HTERT RPE-1 (cell line): ENCODE data around the gene PCBP3.
"Not testable (repeated sequence)": the region's sequence is repeated elsewhere in the genome, so short reads cannot be mapped to it uniquely, and the experiment has no call there.

Source experiments
- in situ Hi-C: fragments of 300-500 bp; cut with MboI; formaldehyde crosslinking; loops from 4 replicates; pipeline ENCODE4 v1.14.3; 2020; ENCODE audit warnings: low sequenced_read_pairs

Gene PCBP3

GRCh38 chr21:45886610-45887026 is 243.1 kb downstream of the PCBP3 start:
- in situ Hi-C loops, result no loop called here

GRCh38 chr21:45887120-45887611 is 243.6 kb downstream of the PCBP3 start:
- in situ Hi-C loops, result no loop called here

GRCh38 chr21:45887788-45888187 is 244.3 kb downstream of the PCBP3 start:
- in situ Hi-C loops, result no loop called here

- in situ Hi-C loops, result no loop called here
Observed at GRCh38 chr21:45888386-45889009, 245.0 kb downstream of the PCBP3 start.

GRCh38 chr21:45889256-45889655 is 245.7 kb downstream of the PCBP3 start:
- in situ Hi-C loops, result no loop called here

GRCh38 chr21:45889961-45890360 is 246.4 kb downstream of the PCBP3 start:
- in situ Hi-C loops, result no loop called here

- in situ Hi-C loops, result no loop called here
Observed at GRCh38 chr21:45891388-45892155, 248.0 kb downstream of the PCBP3 start.

- in situ Hi-C loops, result no loop called here
Observed at GRCh38 chr21:45892156-45892915, 248.8 kb downstream of the PCBP3 start.

GRCh38 chr21:45892916-45893739 is 249.6 kb downstream of the PCBP3 start:
- in situ Hi-C loops, result no loop called here

GRCh38 chr21:45893740-45894449 is 250.4 kb downstream of the PCBP3 start:
- in situ Hi-C loops, result no loop called here

- in situ Hi-C loops, result no loop called here
Observed at GRCh38 chr21:45894450-45894825, 250.9 kb downstream of the PCBP3 start.

GRCh38 chr21:45894906-45895777 is 251.6 kb downstream of the PCBP3 start:
- in situ Hi-C loops, result no loop called here

- in situ Hi-C loops, result no loop called here
Observed at GRCh38 chr21:45895778-45896370, 252.3 kb downstream of the PCBP3 start.

- in situ Hi-C loops, result not testable (repeated sequence)
Observed at GRCh38 chr21:45896431-45896830, 252.9 kb downstream of the PCBP3 start.

GRCh38 chr21:45897191-45898027 is 253.9 kb downstream of the PCBP3 start:
- in situ Hi-C loops, result no loop called here

GRCh38 chr21:45898028-45898350 is 254.5 kb downstream of the PCBP3 start:
- in situ Hi-C loops, result no loop called here

GRCh38 chr21:45898781-45899180 is 255.3 kb downstream of the PCBP3 start:
- in situ Hi-C loops, result no loop called here
